Renal pelvis (tissue), 4 donors: ENCODE measurements around the gene PPP1R14C. TPM values are rescaled to one million over a fixed set of nuclear protein-coding genes. Genes with fewer than 3 reads are reported as not detected.

Experiments used
- DNase-seq: peaks from one replicate; pipeline ENCODE4 v3.0.0-alpha.2; 2013
- polyA plus RNA-seq, 3 donors: library from polyadenylated mRNA; unstranded; fragments of 120-200 nt; gene quantifications; one replicate each; pipeline ENCODE4 v1.2.1, GENCODE V29; 2013; ENCODE audit not compliant: insufficient read length in 3 of 3

The PPP1R14C gene
- polyA plus RNA-seq, 3 donors: 22.9 to 25.7 (median 25.5) TPM

GRCh38 chr6:150243620-150244314 lies 100.9 kb downstream of the PPP1R14C start:
- no peak for DNase-seq

- DNase-seq: no peak
Observed at GRCh38 chr6:150245148-150245935, 102.5 kb downstream of the PPP1R14C start.

GRCh38 chr6:150247803-150248202 lies 105.0 kb downstream of the PPP1R14C start:
- DNase-seq: no peak

GRCh38 chr6:150248300-150248699 lies 105.5 kb downstream of the PPP1R14C start:
- DNase-seq: no peak

GRCh38 chr6:150249261-150249660 lies 106.4 kb downstream of the PPP1R14C start:
- DNase-seq: no peak

GRCh38 chr6:150250826-150251225 lies 108.0 kb downstream of the PPP1R14C start:
- DNase-seq: no peak

- DNase-seq: no peak
Observed at GRCh38 chr6:150251566-150252186, 108.8 kb downstream of the PPP1R14C start.

- DNase-seq: no peak
Observed at GRCh38 chr6:150252714-150253444, 110.0 kb downstream of the PPP1R14C start.

GRCh38 chr6:150253489-150253888 lies 110.6 kb downstream of the PPP1R14C start:
- DNase-seq: no peak

GRCh38 chr6:150254770-150255169 lies 111.9 kb downstream of the PPP1R14C start:
- DNase-seq: no peak

- DNase-seq: no peak
Observed at GRCh38 chr6:150255840-150256239, 113.0 kb downstream of the PPP1R14C start.

- DNase-seq: no peak
Observed at GRCh38 chr6:150256618-150257272, 113.9 kb downstream of the PPP1R14C start.

- no peak for DNase-seq
Observed at GRCh38 chr6:150258381-150258780, 115.5 kb downstream of the PPP1R14C start.

- no peak for DNase-seq
Observed at GRCh38 chr6:150260931-150261330, 118.1 kb downstream of the PPP1R14C start.

- DNase-seq: no peak
Observed at GRCh38 chr6:150261997-150262697, 119.3 kb downstream of the PPP1R14C start.

GRCh38 chr6:150263765-150264404 lies 121.0 kb downstream of the PPP1R14C start:
- DNase-seq: no peak

GRCh38 chr6:150266309-150266708 lies 123.5 kb downstream of the PPP1R14C start:
- no peak for DNase-seq

- DNase-seq: no peak
Observed at GRCh38 chr6:150266963-150267685, 124.3 kb downstream of the PPP1R14C start.

- no peak for DNase-seq
Observed at GRCh38 chr6:150267686-150268561, 125.1 kb downstream of the PPP1R14C start.
